CD4-positive, CD25-positive, alpha-beta regulatory T cell (primary cell): ENCODE data around the gene DAO. TPM values are rescaled to one million over a fixed set of nuclear protein-coding genes. Genes with fewer than 3 reads are reported as not detected.

ENCODE experiments used
- ATAC-seq, 2 donors: fragments of 150-1000 bp; cut with Tn5 transposase; one replicate each; pipeline ENCODE4 v1.10.0; 2021; ENCODE audit warnings: low read depth in 2 of 2, moderate number of reproducible peaks in 2 of 2, moderate library complexity in 1 of 2
- DNase-seq, 3 donors: peaks; one replicate each; pipeline versions ENCODE4 v3.0.0 to v3.0.0-alpha.2; 2012 to 2022; ENCODE audit warnings: mixed read lengths in 1 of 3
- H3K27ac ChIP-seq: one replicate; pipeline ENCODE4 v1.7.0; 2013; ENCODE audit warnings: mild to moderate bottlenecking, low read length; ENCODE audit not compliant: insufficient read depth, poor library complexity, severe bottlenecking
- H3K27me3 ChIP-seq: one replicate; pipeline ENCODE4 v1.7.0; 2013; ENCODE audit warnings: low read length; ENCODE audit not compliant: control insufficient read depth, insufficient read depth
- H3K36me3 ChIP-seq: one replicate; pipeline ENCODE4 v1.7.0; 2013; ENCODE audit warnings: mild to moderate bottlenecking, low read length, moderate library complexity; ENCODE audit not compliant: control insufficient read depth, insufficient read depth
- H3K4me1 ChIP-seq: 2 replicates; pipeline ENCODE4 v1.7.0; 2013; ENCODE audit warnings: mild to moderate bottlenecking, low read length; ENCODE audit not compliant: insufficient read depth, control insufficient read depth, poor library complexity, severe bottlenecking
- H3K4me3 ChIP-seq: one replicate; pipeline ENCODE4 v1.7.0; 2013; ENCODE audit warnings: low read depth, mild to moderate bottlenecking, low read length, moderate library complexity
- H3K9me3 ChIP-seq, 2 experiments: 1 replicate in 1 of 2; 2 replicates in 1 of 2; pipeline ENCODE4 v1.7.0; 2013; ENCODE audit warnings: low read length in 2 of 2, mild to moderate bottlenecking in 1 of 2, moderate library complexity in 1 of 2; ENCODE audit not compliant: control insufficient read depth in 2 of 2
- H3K27ac Mint-ChIP-seq, 3 donors: one replicate each; pipeline ENCODE4 v1.8.0; 2020 to 2022; ENCODE audit warnings: mild to moderate bottlenecking in 3 of 3, mixed read lengths in 3 of 3, moderate library complexity in 2 of 3
- H3K27me3 Mint-ChIP-seq: one replicate; pipeline ENCODE4 v1.8.0; 2022; ENCODE audit warnings: mild to moderate bottlenecking, mixed read lengths
- H3K36me3 Mint-ChIP-seq: one replicate; pipeline ENCODE4 v1.8.0; 2020; ENCODE audit warnings: mixed read lengths
- H3K4me1 Mint-ChIP-seq, 4 donors: one replicate each; pipeline ENCODE4 v1.8.0; 2020 to 2022; ENCODE audit warnings: mixed read lengths in 4 of 4, mild to moderate bottlenecking in 1 of 4
- H3K4me3 Mint-ChIP-seq, 4 donors: one replicate each; pipeline ENCODE4 v1.8.0; 2020 to 2022; ENCODE audit warnings: mild to moderate bottlenecking in 4 of 4, mixed read lengths in 4 of 4, moderate library complexity in 3 of 4
- H3K9me3 Mint-ChIP-seq, 7 donors: one replicate each; pipeline ENCODE4 v1.8.0; 2020 to 2022; ENCODE audit warnings: mixed read lengths in 7 of 7, mild to moderate bottlenecking in 3 of 7, moderate library complexity in 2 of 7
- polyA plus RNA-seq, 4 donors: library from polyadenylated mRNA; unstranded; fragments of 300-500 nt; fragmentation: Illumina TruSeq; gene quantifications; one replicate each; pipeline ENCODE4 v1.2.3, GENCODE V29; 2021
- total RNA-seq: library from RNA; stranded (reverse); gene quantifications from one replicate; pipeline ENCODE4 v1.2.3, GENCODE V29; 2022

DAO gene
- total and polyA plus RNA-seq, 5 donors from 2014 or later: not detected

DNA sequence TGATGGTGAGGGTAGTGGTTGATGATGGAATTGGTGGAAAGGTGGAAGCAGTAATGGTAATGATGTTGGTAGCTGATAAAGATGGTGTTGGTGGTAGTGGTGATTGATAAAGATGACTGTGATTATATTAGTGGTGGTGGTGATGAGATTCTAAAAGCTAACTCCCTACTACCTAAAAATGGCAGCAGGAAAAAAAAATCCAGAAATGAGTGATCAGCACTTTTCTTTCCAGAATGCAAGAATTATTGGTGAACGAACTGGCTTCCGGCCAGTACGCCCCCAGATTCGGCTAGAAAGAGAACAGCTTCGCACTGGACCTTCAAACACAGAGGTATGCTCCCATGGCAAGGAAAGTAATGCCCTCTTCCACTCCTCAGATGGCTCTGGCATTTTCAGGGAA is 19.3 kb downstream of the DAO start:
- Mint-ChIP-seq H3K4me1 (no peaks in the 10 kb centered on the region), H3K36me3 (no peaks in the 10 kb centered on the region), H3K27ac (no peak overlapping the region), H3K27me3 (no peaks in the 10 kb centered on the region), H3K4me3 (no peak overlapping the region), H3K9me3 (peaks cover 0 to 5% (median 0%) of the 10 kb centered on the region in 7 donors)
- H3K36me3 ChIP-seq: no peaks in the 10 kb centered on the region
- DNase-seq (no peak), ATAC-seq (no peak)
- H3K9me3 ChIP-seq: no peaks in the 10 kb centered on the region
- no peak overlapping the region for H3K27ac ChIP-seq
- peaks cover 3% of the 10 kb centered on the region for H3K27me3 ChIP-seq
- no peaks in the 10 kb centered on the region for H3K4me1 ChIP-seq
- no peak overlapping the region for H3K4me3 ChIP-seq

DNA sequence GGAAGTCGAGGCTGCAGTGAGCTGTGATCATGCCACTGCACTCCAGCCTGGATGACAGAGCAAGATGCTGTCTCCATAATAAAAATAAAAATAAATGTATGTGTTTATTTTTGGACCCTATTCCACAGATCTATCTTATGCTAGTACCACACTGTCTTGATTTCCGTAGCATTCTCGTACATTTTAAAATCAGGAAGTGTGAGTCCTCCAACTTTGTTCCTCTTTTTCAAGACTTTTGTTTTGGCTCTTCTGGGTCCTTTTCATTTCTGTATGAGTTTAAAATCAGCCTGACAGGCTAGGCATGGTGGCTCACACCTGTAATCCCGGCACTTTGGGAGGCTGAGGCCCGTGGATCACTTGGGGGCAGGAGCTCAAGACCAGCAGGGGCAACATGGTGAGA is 25.8 kb downstream of the DAO start:
- Histone ChIP-seq H3K4me3 (no peak overlapping the region), H3K9me3 (no peaks in the 10 kb centered on the region), H3K27ac (no peak overlapping the region), H3K27me3 (peaks cover 2% of the 10 kb centered on the region), H3K4me1 (no peaks in the 10 kb centered on the region), H3K36me3 (no peaks in the 10 kb centered on the region)
- ATAC-seq (no peak), DNase-seq (no peak)
- no peaks in the 10 kb centered on the region for H3K4me1 Mint-ChIP-seq
- no peak overlapping the region for H3K27ac Mint-ChIP-seq
- H3K36me3 Mint-ChIP-seq: no peaks in the 10 kb centered on the region
- H3K27me3 Mint-ChIP-seq: peaks cover 40% of the 10 kb centered on the region
- no peak overlapping the region for H3K4me3 Mint-ChIP-seq
- peaks cover 0 to 4% (median 0%) of the 10 kb centered on the region in 7 donors for H3K9me3 Mint-ChIP-seq

DNA sequence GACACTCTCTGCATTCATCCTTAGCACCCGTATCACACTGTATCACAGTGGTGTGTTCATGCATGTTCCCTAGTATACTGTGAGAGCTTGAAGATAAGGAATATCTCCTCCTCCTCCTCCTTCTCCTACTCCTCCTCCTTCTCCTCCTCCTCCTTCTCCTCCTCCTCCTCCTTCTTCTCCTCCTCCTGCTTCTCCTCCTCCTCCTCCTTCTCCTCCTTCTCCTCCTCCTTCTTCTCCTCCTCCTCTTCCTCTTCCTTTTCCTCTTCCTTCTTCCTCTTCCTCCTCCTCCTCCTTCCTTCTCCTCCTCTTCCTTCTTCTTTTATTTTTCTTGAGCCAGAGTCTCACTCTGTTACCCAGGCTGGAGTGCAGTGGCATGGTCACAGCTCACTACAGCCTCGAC is 27.1 kb downstream of the DAO start:
- Histone ChIP-seq H3K27me3 (peaks cover 2% of the 10 kb centered on the region), H3K4me1 (no peaks in the 10 kb centered on the region), H3K36me3 (no peaks in the 10 kb centered on the region), H3K27ac (no peak overlapping the region), H3K4me3 (no peak overlapping the region), H3K9me3 (no peaks in the 10 kb centered on the region)
- Mint-ChIP-seq H3K27ac (no peak overlapping the region), H3K27me3 (peaks cover 40% of the 10 kb centered on the region), H3K9me3 (peaks cover 0 to 4% (median 0%) of the 10 kb centered on the region in 7 donors), H3K36me3 (no peaks in the 10 kb centered on the region), H3K4me1 (no peaks in the 10 kb centered on the region), H3K4me3 (no peak overlapping the region)
- DNase-seq (no peak), ATAC-seq (no peak)

DNA sequence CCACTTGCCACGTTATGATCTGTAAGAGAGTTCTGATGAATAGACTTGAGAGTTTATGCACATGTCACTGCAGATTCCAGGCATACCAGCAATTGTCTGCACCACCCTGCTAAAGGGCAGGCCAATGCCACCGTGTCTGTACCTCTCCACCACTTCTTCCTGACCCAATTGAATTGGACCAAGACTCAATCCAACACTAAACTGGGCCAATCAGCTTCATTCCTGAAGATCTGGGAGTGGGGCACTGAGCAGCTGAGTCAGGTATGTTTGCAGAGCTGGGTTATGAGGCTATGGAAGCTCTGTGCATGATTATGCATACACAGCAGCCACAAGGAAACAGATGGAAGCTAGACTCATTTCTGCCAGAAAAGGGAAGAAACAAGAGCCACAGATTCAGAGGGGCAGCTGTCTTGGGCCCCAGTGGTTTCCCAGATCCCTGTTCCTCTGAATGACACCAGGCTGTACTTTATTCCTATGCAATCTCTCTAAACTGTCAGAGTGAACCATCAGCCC is 28.0 kb downstream of the DAO start:
- no peak for ATAC-seq
- Mint-ChIP-seq H3K27ac (no peak overlapping the region), H3K4me1 (no peaks in the 10 kb centered on the region), H3K9me3 (peaks cover 0 to 4% (median 0%) of the 10 kb centered on the region in 7 donors), H3K4me3 (no peak overlapping the region), H3K36me3 (no peaks in the 10 kb centered on the region), H3K27me3 (peaks cover 42% of the 10 kb centered on the region)
- Histone ChIP-seq H3K27me3 (peaks cover 2% of the 10 kb centered on the region), H3K36me3 (no peaks in the 10 kb centered on the region), H3K27ac (no peak overlapping the region), H3K4me3 (no peak overlapping the region), H3K4me1 (no peaks in the 10 kb centered on the region), H3K9me3 (no peaks in the 10 kb centered on the region)
- no peak for DNase-seq

DNA sequence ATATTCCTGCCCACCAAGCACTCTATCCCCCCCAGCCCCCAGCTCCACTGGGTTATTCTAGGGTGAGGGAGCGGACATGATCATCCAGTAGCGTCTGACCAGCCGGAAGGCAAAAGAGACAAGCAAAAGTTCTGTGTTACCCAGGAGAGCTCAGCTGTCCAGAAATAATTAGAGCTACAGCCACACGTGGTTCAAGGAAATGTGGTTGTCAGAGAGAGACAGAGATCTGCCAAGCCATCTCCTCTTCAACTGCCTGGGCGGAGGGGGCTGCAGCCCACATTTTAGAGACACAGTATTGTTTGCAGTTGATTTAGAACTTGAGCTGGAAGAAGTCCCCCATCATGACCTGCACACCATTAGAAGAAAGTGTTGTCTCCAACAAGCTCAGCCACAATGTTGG is 30.4 kb downstream of the DAO start:
- Histone ChIP-seq H3K27ac (no peak overlapping the region), H3K9me3 (no peaks in the 10 kb centered on the region), H3K4me3 (no peak overlapping the region), H3K4me1 (no peaks in the 10 kb centered on the region), H3K27me3 (peaks cover 4% of the 10 kb centered on the region), H3K36me3 (no peaks in the 10 kb centered on the region)
- DNase-seq (no peak), ATAC-seq (no peak)
- Mint-ChIP-seq H3K9me3 (peaks cover 0 to 6% (median 0%) of the 10 kb centered on the region in 7 donors), H3K27ac (no peak overlapping the region), H3K27me3 (peaks cover 35% of the 10 kb centered on the region), H3K4me3 (no peak overlapping the region), H3K4me1 (no peaks in the 10 kb centered on the region), H3K36me3 (no peaks in the 10 kb centered on the region)

DNA sequence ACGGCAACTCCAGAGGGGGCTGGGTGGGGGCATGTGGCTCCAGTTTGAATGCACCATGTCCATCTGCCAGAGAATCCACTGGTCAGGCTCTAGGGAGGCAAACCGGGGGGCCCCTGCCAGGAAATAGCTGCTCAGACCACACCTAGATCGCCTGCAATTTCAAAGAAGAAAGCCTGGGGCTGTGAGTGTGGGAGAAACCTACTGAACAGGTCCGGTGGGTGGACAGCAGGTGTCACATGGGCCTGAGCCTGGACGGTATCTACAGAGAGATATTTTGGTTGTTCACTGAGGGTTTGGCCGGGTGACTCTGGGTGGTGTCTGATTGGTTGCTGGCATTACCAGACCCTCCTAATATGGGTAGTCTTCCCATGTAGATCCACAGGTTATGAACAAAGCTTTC is 32.0 kb downstream of the DAO start:
- Mint-ChIP-seq H3K4me3 (no peak overlapping the region), H3K4me1 (no peaks in the 10 kb centered on the region), H3K9me3 (peaks cover 0 to 2% (median 0%) of the 10 kb centered on the region in 7 donors), H3K27me3 (peaks cover 21% of the 10 kb centered on the region), H3K27ac (no peak overlapping the region), H3K36me3 (no peaks in the 10 kb centered on the region)
- peaks cover 2% of the 10 kb centered on the region for H3K27me3 ChIP-seq
- H3K4me3 ChIP-seq: no peak overlapping the region
- no peak for DNase-seq
- H3K4me1 ChIP-seq: no peaks in the 10 kb centered on the region
- H3K36me3 ChIP-seq: no peaks in the 10 kb centered on the region
- H3K9me3 ChIP-seq: no peaks in the 10 kb centered on the region
- no peak for ATAC-seq
- no peak overlapping the region for H3K27ac ChIP-seq

DNA sequence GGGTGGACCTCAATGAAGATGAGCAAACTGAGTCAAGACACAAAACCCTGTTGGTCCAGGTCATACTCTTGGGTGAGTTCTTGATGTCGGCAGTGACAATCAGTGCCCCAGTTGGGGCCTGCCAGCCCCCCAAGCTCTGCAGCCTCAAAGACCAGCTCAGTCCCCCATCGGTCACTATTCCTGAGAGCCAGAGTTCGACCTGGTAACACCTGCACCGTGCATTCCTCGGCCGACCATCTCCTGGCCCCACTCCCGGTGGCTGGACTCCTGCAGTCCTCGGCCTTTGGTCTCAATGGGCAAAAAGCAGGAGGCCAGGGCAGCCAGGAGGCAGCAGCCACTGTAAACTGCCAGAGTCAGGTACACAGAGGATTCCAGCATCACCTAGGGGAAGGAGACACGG is 32.5 kb downstream of the DAO start:
- peaks cover 0 to 2% (median 0%) of the 10 kb centered on the region in 7 donors for H3K9me3 Mint-ChIP-seq
- H3K9me3 ChIP-seq: no peaks in the 10 kb centered on the region
- ATAC-seq: no peak

DNA sequence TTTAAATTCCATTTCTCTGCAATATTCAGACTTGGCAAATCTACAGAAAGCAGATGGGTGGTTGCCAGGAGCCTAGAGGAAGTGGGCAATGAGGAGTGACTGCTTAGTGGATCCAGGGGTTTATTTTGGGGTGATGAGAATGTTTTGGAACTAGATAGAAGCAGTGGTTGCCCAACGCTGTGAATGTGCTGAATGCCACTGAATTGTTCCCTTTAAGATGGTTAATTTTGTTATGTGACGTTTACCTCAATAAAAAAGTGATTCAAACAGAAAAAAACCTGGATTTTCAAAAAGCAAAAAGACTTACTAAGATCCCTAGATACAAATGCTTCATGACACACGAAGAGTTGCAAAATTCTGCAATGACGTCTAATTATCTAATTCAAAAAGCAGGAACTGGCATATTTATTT is 34.2 kb downstream of the DAO start:
- ATAC-seq (no peak), DNase-seq (no peak)
- Histone ChIP-seq H3K9me3 (no peaks in the 10 kb centered on the region), H3K27ac (no peak overlapping the region), H3K27me3 (peaks cover 2% of the 10 kb centered on the region), H3K4me1 (no peaks in the 10 kb centered on the region), H3K36me3 (no peaks in the 10 kb centered on the region), H3K4me3 (no peak overlapping the region)
- Mint-ChIP-seq H3K27me3 (peaks cover 15% of the 10 kb centered on the region), H3K4me3 (no peak overlapping the region), H3K36me3 (no peaks in the 10 kb centered on the region), H3K9me3 (peaks cover 0 to 6% (median 0%) of the 10 kb centered on the region in 7 donors), H3K4me1 (no peaks in the 10 kb centered on the region), H3K27ac (no peak overlapping the region)

More for the DNA sequence above, 32.5 kb downstream of the DAO start:
- Mint-ChIP-seq H3K36me3 (no peaks in the 10 kb centered on the region), H3K4me3 (no peak overlapping the region), H3K4me1 (no peaks in the 10 kb centered on the region), H3K27me3 (peaks cover 20% of the 10 kb centered on the region), H3K27ac (no peak overlapping the region)
- no peak for DNase-seq
- no peak overlapping the region for H3K4me3 ChIP-seq
- H3K4me1 ChIP-seq: no peaks in the 10 kb centered on the region
- no peak overlapping the region for H3K27ac ChIP-seq
- H3K27me3 ChIP-seq: peaks cover 2% of the 10 kb centered on the region
- H3K36me3 ChIP-seq: no peaks in the 10 kb centered on the region
